Fibroblast of lung (primary cell): ENCODE results near the gene DLGAP1. TPM values are rescaled to one million over a fixed set of nuclear protein-coding genes. Genes with fewer than 3 reads are reported as not detected.

Experiments used
- DNase-seq, 2 donors: peaks; one replicate each; pipeline versions ENCODE4 v3.0.0 to v3.0.0-alpha.2; 2010; ENCODE audit warnings: low read depth in 2 of 2
- H2AFZ ChIP-seq: 2 replicates; pipeline ENCODE4 v1.5.1; 2012; ENCODE audit warnings: low read length, control low read depth, inconsistent platforms
- H3K27ac ChIP-seq: 2 replicates; pipeline ENCODE4 v1.5.1; 2011; ENCODE audit warnings: low read length, control low read depth; ENCODE audit not compliant: insufficient read depth
- H3K27me3 ChIP-seq: 2 replicates; pipeline ENCODE4 v1.5.1; 2011; ENCODE audit warnings: mild to moderate bottlenecking, low read length; ENCODE audit not compliant: control insufficient read depth, insufficient read depth
- H3K36me3 ChIP-seq: 2 replicates; pipeline ENCODE4 v1.5.1; 2011; ENCODE audit warnings: low read length; ENCODE audit not compliant: control insufficient read depth, insufficient read depth
- H3K4me1 ChIP-seq: 2 replicates; pipeline ENCODE4 v1.5.1; 2011; ENCODE audit warnings: low read length; ENCODE audit not compliant: control insufficient read depth, insufficient read depth; ENCODE audit errors: extremely low read depth
- H3K4me2 ChIP-seq: 2 replicates; pipeline ENCODE4 v1.5.1; 2011; ENCODE audit warnings: low read length, control low read depth; ENCODE audit not compliant: insufficient read depth; ENCODE audit errors: extremely low read depth
- H3K4me3 ChIP-seq, 4 experiments: fragments of 200-600 bp in 1 of 4; sonication (generic) in 1 of 4; replicated peaks in 1 of 4; 2 replicates each; pipeline ENCODE4 v1.5.1; 2011 to 2016; ENCODE audit warnings: low read length in 4 of 4, low read depth in 3 of 4, mild to moderate bottlenecking in 3 of 4, control low read depth in 2 of 4, inconsistent platforms in 1 of 4, mixed read lengths in 1 of 4; ENCODE audit not compliant: insufficient read depth in 1 of 4; ENCODE audit errors: control extremely low read depth in 1 of 4
- H3K79me2 ChIP-seq: 2 replicates; pipeline ENCODE4 v1.5.1; 2012; ENCODE audit warnings: mild to moderate bottlenecking, low read length, inconsistent platforms; ENCODE audit not compliant: control insufficient read depth, insufficient read depth
- H3K9ac ChIP-seq: 2 replicates; pipeline ENCODE4 v1.5.1; 2011; ENCODE audit warnings: mild to moderate bottlenecking, low read length, control low read depth; ENCODE audit not compliant: insufficient read depth
- H3K9me3 ChIP-seq: 2 replicates; pipeline ENCODE4 v1.5.1; 2012; ENCODE audit warnings: low read depth, low read length; ENCODE audit not compliant: control insufficient read depth, insufficient read depth
- H4K20me1 ChIP-seq: 2 replicates; pipeline ENCODE4 v1.5.1; 2011; ENCODE audit warnings: low read length; ENCODE audit not compliant: control insufficient read depth, insufficient read depth; ENCODE audit errors: extremely low read depth
- EZH2 ChIP-seq: IDR thresholded peaks from 2 replicates; pipeline ENCODE4 v1.5.1; 2012; ENCODE audit warnings: low read length, control low read depth, mild to moderate bottlenecking; ENCODE audit errors: missing control alignments
- polyA plus RNA-seq, 2 donors: library from polyadenylated mRNA; depleted of rRNA in 1 of 2; stranded (reverse) in 1 of 2; unstranded in 1 of 2; fragments of >200 nt; gene quantifications; 2 replicates each; pipeline ENCODE4 v1.2.1, GENCODE V29; 2011 to 2012; ENCODE audit warnings: missing spikeins in 1 of 2
- total RNA-seq: library from RNA; depleted of rRNA; stranded (reverse); fragments of >200 nt; gene quantifications from 2 replicates; pipeline ENCODE4 v1.2.1, GENCODE V29; 2014
- TF ChIP-seq, protein P1 (sequence below), 2 donors: IDR thresholded peaks in 1 of 2; conservative IDR thresholded peaks in 1 of 2; 1 replicate in 1 of 2; 2 replicates in 1 of 2; pipeline ENCODE4 v1.5.1; 2011 to 2012; ENCODE audit warnings: low read length in 2 of 2, control low read depth in 1 of 2, inconsistent platforms in 1 of 2, low read depth in 1 of 2, mild to moderate bottlenecking in 1 of 2

Gene DLGAP1
- total and polyA plus RNA-seq, 2 donors (not counting 1 experiment from before 2014, with no cell fraction given) = 0.16 to 0.17 TPM

DNA sequence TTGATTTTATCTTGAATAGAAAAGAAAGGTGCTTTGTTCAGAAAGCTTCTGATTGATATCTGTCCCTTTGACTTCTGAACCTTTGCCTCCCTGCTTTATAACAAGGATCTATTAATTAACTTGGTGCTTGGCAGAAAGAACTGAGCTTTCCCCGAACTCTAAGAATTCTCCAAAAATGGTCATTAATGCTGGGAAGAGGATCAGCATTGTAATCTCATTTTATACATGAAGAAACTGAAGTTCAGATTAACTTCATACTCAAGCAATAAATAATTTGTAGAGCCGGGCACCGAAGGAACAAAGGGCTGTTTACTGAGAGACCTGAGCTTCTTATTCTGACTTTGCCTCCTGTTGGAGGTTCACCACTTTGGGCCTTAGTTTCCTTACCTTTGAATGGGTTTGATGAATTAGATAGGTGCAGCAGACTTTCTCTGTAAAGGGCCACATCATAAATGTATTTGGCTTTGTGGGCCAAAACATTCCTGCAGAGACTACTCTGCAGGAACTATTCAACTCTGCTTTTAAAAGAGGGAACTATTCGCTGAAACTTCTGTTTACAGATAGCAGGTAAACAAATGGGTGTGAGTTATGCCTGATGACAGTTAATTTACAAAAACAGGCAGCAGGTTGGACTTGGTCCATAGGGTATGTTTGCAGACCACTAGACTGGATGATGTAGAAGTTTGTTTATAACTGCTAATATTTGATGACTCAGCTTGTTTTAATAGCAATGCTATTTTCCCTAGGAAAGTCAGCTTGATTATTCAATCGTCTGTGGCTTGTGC lies 732.3 kb downstream of the DLGAP1 start:
- no peaks in the 10 kb centered on the region for H3K4me1 ChIP-seq
- H4K20me1 ChIP-seq = no peaks in the 10 kb centered on the region
- TF ChIP-seq EZH2 = no peak
- TF ChIP-seq, protein P1, sequence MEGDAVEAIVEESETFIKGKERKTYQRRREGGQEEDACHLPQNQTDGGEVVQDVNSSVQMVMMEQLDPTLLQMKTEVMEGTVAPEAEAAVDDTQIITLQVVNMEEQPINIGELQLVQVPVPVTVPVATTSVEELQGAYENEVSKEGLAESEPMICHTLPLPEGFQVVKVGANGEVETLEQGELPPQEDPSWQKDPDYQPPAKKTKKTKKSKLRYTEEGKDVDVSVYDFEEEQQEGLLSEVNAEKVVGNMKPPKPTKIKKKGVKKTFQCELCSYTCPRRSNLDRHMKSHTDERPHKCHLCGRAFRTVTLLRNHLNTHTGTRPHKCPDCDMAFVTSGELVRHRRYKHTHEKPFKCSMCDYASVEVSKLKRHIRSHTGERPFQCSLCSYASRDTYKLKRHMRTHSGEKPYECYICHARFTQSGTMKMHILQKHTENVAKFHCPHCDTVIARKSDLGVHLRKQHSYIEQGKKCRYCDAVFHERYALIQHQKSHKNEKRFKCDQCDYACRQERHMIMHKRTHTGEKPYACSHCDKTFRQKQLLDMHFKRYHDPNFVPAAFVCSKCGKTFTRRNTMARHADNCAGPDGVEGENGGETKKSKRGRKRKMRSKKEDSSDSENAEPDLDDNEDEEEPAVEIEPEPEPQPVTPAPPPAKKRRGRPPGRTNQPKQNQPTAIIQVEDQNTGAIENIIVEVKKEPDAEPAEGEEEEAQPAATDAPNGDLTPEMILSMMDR (conservative IDR thresholded peaks at IDR 0.05 in 1 of 2, IDR thresholded peaks at IDR 0.05 in 1 of 2; ENCODE audit: low read depth in 1 of 2, low read length in 2 of 2) = no peak
- H3K4me3 ChIP-seq = no peak overlapping the region
- no peak overlapping the region for H3K4me2 ChIP-seq
- no peaks in the 10 kb centered on the region for H3K79me2 ChIP-seq
- no peak overlapping the region for H3K27ac ChIP-seq
- H3K36me3 ChIP-seq = no peaks in the 10 kb centered on the region
- no peaks in the 10 kb centered on the region for H3K27me3 ChIP-seq
- DNase-seq = peak; percentile 23 to 91
- H3K9me3 ChIP-seq = no peaks in the 10 kb centered on the region
- H3K9ac ChIP-seq = no peak overlapping the region
- no peak overlapping the region for H2AFZ ChIP-seq

DNA sequence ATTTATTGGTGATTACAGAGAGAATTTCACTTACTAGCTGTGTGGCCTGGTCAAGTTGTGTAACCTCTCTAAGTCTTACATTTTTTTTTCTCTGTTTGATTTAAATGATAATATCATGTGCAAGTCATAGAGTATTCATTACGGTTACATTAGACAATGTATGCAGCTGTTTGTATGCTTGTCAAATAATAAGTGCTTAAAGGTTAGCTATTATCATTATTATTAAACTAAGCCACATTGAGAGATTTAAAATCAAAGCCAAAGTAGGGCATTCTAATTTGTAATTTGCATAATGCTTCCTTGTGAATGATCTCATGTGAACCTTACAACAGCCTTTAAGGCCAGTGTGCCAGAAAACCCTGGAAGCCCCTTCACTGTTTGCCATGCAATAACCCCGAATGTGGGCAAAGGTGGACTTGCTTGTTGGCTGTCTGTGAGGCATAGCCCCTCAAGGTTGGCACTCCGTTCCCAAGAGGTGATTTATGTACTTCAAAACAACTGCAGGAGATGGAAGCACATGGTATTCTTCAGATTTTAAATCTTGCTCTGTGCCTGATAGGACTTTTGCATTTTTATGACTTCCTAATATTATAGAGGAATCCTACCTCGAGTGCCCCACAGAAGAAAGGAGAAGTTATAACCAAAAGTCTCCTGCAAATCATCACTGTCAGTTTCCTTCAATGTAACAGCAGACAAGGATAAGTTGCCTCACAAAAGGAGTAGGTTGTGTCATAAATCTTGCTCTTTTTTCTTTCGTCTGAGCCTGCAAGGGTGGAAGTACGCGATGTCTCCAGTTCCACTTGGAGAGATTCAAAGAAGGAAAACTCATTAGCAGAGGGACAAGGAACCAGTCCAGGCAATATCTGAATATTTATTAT lies 733.1 kb downstream of the DLGAP1 start:
- Histone ChIP-seq H3K9ac (no peak overlapping the region), H3K4me3 (no peak overlapping the region), H3K4me2 (no peak overlapping the region), H2AFZ (no peak overlapping the region), H3K4me1 (no peaks in the 10 kb centered on the region), H3K27me3 (no peaks in the 10 kb centered on the region), H3K27ac (no peak overlapping the region), H4K20me1 (no peaks in the 10 kb centered on the region), H3K36me3 (no peaks in the 10 kb centered on the region), H3K79me2 (no peaks in the 10 kb centered on the region), H3K9me3 (no peaks in the 10 kb centered on the region)
- DNase-seq = peak in 1 of 2 donors; percentile 13
- TF ChIP-seq EZH2 = no peak
- TF ChIP-seq, protein P1 (conservative IDR thresholded peaks at IDR 0.05 in 1 of 2, IDR thresholded peaks at IDR 0.05 in 1 of 2; ENCODE audit: low read depth in 1 of 2, low read length in 2 of 2) = no peak

DNA sequence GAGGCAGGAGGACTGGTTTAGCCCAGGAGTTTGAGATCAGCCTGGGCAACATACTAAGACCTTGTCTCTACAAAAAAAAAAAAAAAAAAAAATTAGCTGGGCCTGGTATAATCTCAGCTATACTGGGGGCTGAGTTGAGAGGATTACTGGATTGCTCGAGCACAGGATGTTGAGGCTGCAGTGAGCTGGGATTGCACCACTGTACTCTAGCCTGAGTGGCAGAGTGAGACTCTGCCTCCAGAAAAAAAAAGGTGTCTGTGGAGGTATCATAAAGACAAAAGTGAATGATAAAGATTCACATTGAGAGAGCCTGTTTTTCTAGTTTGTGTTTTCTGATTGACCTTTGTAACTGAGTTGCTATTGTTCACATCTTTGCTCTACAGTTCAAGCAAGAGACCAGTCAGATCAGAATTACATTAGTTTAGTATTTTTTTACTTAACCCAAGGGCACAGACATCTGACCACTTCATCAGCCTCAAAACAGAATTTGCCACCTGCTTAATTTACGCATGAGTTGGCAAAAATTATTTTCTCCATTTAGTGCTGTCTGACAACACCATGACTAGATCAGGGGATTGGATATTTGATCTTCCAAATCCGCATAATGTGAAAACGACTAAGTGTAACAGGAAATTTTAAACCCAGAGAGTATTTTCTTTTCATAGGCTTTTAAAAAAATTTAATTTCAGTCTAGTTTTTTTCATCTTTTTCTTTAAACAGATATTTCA lies 734.1 kb downstream of the DLGAP1 start:
- no peak for DNase-seq
- no peaks in the 10 kb centered on the region for H3K9me3 ChIP-seq
- no peak overlapping the region for H2AFZ ChIP-seq
- no peaks in the 10 kb centered on the region for H4K20me1 ChIP-seq
- no peak overlapping the region for H3K4me3 ChIP-seq
- H3K27me3 ChIP-seq = no peaks in the 10 kb centered on the region
- TF ChIP-seq EZH2 = no peak
- H3K9ac ChIP-seq = no peak overlapping the region
- no peak overlapping the region for H3K4me2 ChIP-seq
- no peak overlapping the region for H3K27ac ChIP-seq
- H3K79me2 ChIP-seq = no peaks in the 10 kb centered on the region
- no peaks in the 10 kb centered on the region for H3K36me3 ChIP-seq
- no peaks in the 10 kb centered on the region for H3K4me1 ChIP-seq
